HG02943 (cell line): Measurements from ENCODE around the gene ALDH3A2.
A peak's percentile ranks its signal among the peaks of the same experiment; 100 is the strongest.

Experiments used
- ATAC-seq: cut with Tn5 transposase; IDR thresholded peaks from one replicate; pipeline ENCODE4 v1.9.1; 2021; ENCODE audit warnings: mild to moderate bottlenecking, low read depth, moderate library complexity; ENCODE audit not compliant: unreplicated experiment

Gene ALDH3A2

GRCh38 chr17:19648475-19649273, at the start of gene ALDH3A2:
Gene ALDH3A2, plus strand, starts transcription at chr17:19648751. Its CDS starts 221 bp downstream, at chr17:19648972.
- peak; percentile 94 for ATAC-seq

GRCh38 chr17:19610311-19610710, 38.2 kb upstream of the ALDH3A2 start:
- ATAC-seq = no peak

- ATAC-seq = no peak
These were observed 37.7 kb upstream of the ALDH3A2 start for GRCh38 chr17:19610879-19611278.

- ATAC-seq = no peak
These were observed 34.6 kb upstream of the ALDH3A2 start for GRCh38 chr17:19613979-19614378.

- ATAC-seq = no peak
These were observed 33.7 kb upstream of the ALDH3A2 start for GRCh38 chr17:19614900-19615299.

- no peak for ATAC-seq
These were observed 30.5 kb upstream of the ALDH3A2 start for GRCh38 chr17:19618015-19618414.

GRCh38 chr17:19619705-19620325, 28.7 kb upstream of the ALDH3A2 start:
- no peak for ATAC-seq

- ATAC-seq = no peak
These were observed 26.9 kb upstream of the ALDH3A2 start for GRCh38 chr17:19621697-19622096.

GRCh38 chr17:19626079-19626478, 22.5 kb upstream of the ALDH3A2 start:
- ATAC-seq = no peak

GRCh38 chr17:19629449-19629848, 19.1 kb upstream of the ALDH3A2 start:
- no peak for ATAC-seq

- no peak for ATAC-seq
These were observed 18.5 kb upstream of the ALDH3A2 start for GRCh38 chr17:19630035-19630434.

- ATAC-seq = no peak
These were observed 17.9 kb upstream of the ALDH3A2 start for GRCh38 chr17:19630661-19631060.

GRCh38 chr17:19631905-19632304, 16.6 kb upstream of the ALDH3A2 start:
- ATAC-seq = no peak

GRCh38 chr17:19641687-19642372, 6.7 kb upstream of the ALDH3A2 start:
- ATAC-seq = no peak

GRCh38 chr17:19642373-19642893, 6.1 kb upstream of the ALDH3A2 start:
- no peak for ATAC-seq

- no peak for ATAC-seq
These were observed 3.9 kb upstream of the ALDH3A2 start for GRCh38 chr17:19644493-19645210.

- ATAC-seq = no peak
These were observed 2.8 kb upstream of the ALDH3A2 start for GRCh38 chr17:19645734-19646201.

GRCh38 chr17:19646788-19647696, 1.5 kb upstream of the ALDH3A2 start:
- no peak for ATAC-seq

GRCh38 chr17:19647697-19648474, 665 bp upstream of the ALDH3A2 start:
- peak; percentile 41 for ATAC-seq
